Tibial nerve (tissue), 4 donors: ENCODE data around the gene SPTAN1. TPM values are rescaled to one million over a fixed set of nuclear protein-coding genes. Genes with fewer than 3 reads are reported as not detected.
A peak's percentile ranks its signal among the peaks of the same experiment; 100 is the strongest.

Experiments used
- DNase-seq, 2 donors: peaks; one replicate each; pipeline ENCODE4 v3.0.0-alpha.2; 2019; ENCODE audit warnings: low spot score in 2 of 2
- H3K27ac ChIP-seq, 4 donors: fragments of 200-600 bp; sonication (generic) in 3 of 4; one replicate each; pipeline ENCODE4 v1.5.1; 2017 to 2019; ENCODE audit warnings: mild to moderate bottlenecking in 1 of 4
- H3K27me3 ChIP-seq, 2 donors: fragments of 200-600 bp; sonication (generic) in 1 of 2; one replicate each; pipeline versions ENCODE4 v1.5.1 to v1.6.0; 2017 to 2019
- H3K36me3 ChIP-seq, 3 donors: fragments of 200-600 bp; sonication (generic); one replicate each; pipeline ENCODE4 v1.5.1; 2018 to 2019
- H3K4me1 ChIP-seq, 4 donors: fragments of 200-600 bp; sonication (generic) in 3 of 4; one replicate each; pipeline ENCODE4 v1.5.1; 2017 to 2019
- H3K4me3 ChIP-seq, 4 donors: fragments of 200-600 bp; sonication (generic) in 3 of 4; one replicate each; pipeline ENCODE4 v1.5.1; 2017 to 2019; ENCODE audit warnings: mild to moderate bottlenecking in 1 of 4, moderate library complexity in 1 of 4
- H3K9me3 ChIP-seq, 4 donors: fragments of 200-600 bp; sonication (generic) in 3 of 4; one replicate each; pipeline ENCODE4 v1.5.1; 2017 to 2019
- CTCF ChIP-seq, 5 experiments: fragments of 200-600 bp in 3 of 5; fragments of 450-650 bp in 2 of 5; sonication (generic) in 3 of 5; IDR thresholded peaks; one replicate each; pipeline ENCODE4 v1.5.1; 2016 to 2019; ENCODE audit warnings: antibody characterized with exemption in 5 of 5, mild to moderate bottlenecking in 3 of 5, moderate library complexity in 2 of 5
- EP300 ChIP-seq, 2 donors: sonication (generic); formaldehyde crosslinking; IDR thresholded peaks; one replicate each; pipeline ENCODE4 v1.6.1; 2017; ENCODE audit warnings: antibody characterized with exemption in 2 of 2, mild to moderate bottlenecking in 1 of 2
- POLR2A ChIP-seq, 2 donors: fragments of 450-650 bp; IDR thresholded peaks; one replicate each; pipeline ENCODE4 v1.6.1; 2017; ENCODE audit warnings: antibody characterized with exemption in 2 of 2, mild to moderate bottlenecking in 2 of 2, moderate library complexity in 2 of 2
- WGBS, 2 donors: methylation state at CpG; one replicate each; pipeline ENCODE4 v1.1.5; 2018; 5-methylcytosine and 5-hydroxymethylcytosine counted together
- total RNA-seq, 4 donors: library from RNA; depleted of rRNA; stranded (reverse); fragments of >200 nt; gene quantifications; one replicate each; pipeline ENCODE4 v1.1.0, GENCODE V29; 2016

Gene SPTAN1
- total RNA-seq, 4 donors from 2014 or later, result 491 to 540 (median 508) TPM

GRCh38 chr9:128615571-128615970 is 63.2 kb downstream of the SPTAN1 start:
- WGBS, 2 donors, result 86 to 89% methylated on average over 10 to 12 of the region's 12 CpGs
- no peak for DNase-seq
- Histone ChIP-seq H3K4me1 (no peaks in the 10 kb centered on the region), H3K27me3 (no peaks in the 10 kb centered on the region), H3K4me3 (no peak overlapping the region), H3K36me3 (peaks cover 25 to 100% (median 68%) of the 10 kb centered on the region in 3 donors), H3K27ac (no peak overlapping the region), H3K9me3 (no peaks in the 10 kb centered on the region)
- no peak for TF ChIP-seq POLR2A (IDR thresholded peaks at IDR 0.05)
- TF ChIP-seq EP300 (IDR thresholded peaks at IDR 0.05), result no peak
- TF ChIP-seq CTCF (IDR thresholded peaks at IDR 0.05), result no peak

DNA sequence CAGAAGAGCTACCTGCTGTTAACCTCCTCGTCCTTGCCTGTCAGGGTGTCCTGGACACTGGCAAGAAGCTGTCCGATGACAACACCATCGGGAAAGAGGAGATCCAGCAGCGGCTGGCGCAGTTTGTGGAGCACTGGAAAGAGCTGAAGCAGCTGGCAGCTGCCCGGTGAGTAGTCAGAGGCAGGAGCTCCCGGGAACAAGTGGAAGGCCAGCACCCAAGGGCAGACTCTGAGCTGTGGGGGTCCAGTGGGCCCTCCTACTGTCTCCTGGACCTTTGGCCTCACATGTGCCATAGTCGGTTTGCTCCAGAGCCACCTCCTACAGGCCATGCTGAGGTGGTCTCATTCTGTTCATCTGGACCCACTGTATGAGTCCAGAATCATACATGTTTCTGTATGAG is 65.6 kb downstream of the SPTAN1 start:
- Histone ChIP-seq H3K4me1 (no peaks in the 10 kb centered on the region), H3K9me3 (no peaks in the 10 kb centered on the region), H3K27ac (no peak overlapping the region), H3K36me3 (peaks cover 13 to 100% (median 67%) of the 10 kb centered on the region in 3 donors), H3K4me3 (no peak overlapping the region), H3K27me3 (no peaks in the 10 kb centered on the region)
- TF ChIP-seq POLR2A (IDR thresholded peaks at IDR 0.05) (no peak), EP300 (IDR thresholded peaks at IDR 0.05) (no peak), CTCF (IDR thresholded peaks at IDR 0.05) (no peak)
- DNase-seq, result no peak
- WGBS, 2 donors, result 94 to 95% methylated on average over 7 to 8 of the region's 8 CpGs

DNA sequence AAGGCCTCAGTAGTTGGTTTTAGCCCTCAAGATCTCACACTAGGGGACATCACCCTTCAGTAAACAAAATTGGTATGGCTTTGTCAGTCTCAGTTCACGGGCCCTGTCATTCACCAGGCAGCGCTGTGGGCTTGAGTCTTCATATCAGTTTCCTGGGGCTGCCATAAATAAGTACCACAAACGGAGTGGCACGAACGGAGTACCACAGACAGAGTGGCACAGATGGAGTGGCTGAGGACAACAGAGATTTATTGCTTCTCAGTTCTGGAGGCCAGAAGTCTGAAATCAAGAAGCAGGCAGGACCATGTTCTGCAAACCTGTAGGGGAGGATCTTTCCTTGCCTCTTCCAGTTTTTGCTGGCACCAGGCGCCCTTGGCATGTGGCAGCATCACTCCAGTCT is 66.7 kb downstream of the SPTAN1 start:
- no peaks in the 10 kb centered on the region for H3K27me3 ChIP-seq
- peaks cover 11 to 99% (median 56%) of the 10 kb centered on the region in 3 donors for H3K36me3 ChIP-seq
- no peak overlapping the region for H3K27ac ChIP-seq
- no peaks in the 10 kb centered on the region for H3K4me1 ChIP-seq
- DNase-seq, result no peak
- 94 to 95% methylated on average over 6 of the region's 6 CpGs for WGBS, 2 donors
- H3K4me3 ChIP-seq, result no peak overlapping the region
- H3K9me3 ChIP-seq, result no peaks in the 10 kb centered on the region
- no peak for TF ChIP-seq POLR2A (IDR thresholded peaks at IDR 0.05)

GRCh38 chr9:128619779-128620178 is 67.4 kb downstream of the SPTAN1 start:
- no peak for DNase-seq
- no peak overlapping the region for H3K27ac ChIP-seq
- H3K27me3 ChIP-seq, result no peaks in the 10 kb centered on the region
- no peaks in the 10 kb centered on the region for H3K9me3 ChIP-seq
- no peak overlapping the region for H3K4me3 ChIP-seq
- peaks cover 0 to under 1% (median 0%) of the 10 kb centered on the region in 4 donors for H3K4me1 ChIP-seq
- WGBS, 2 donors, result 97% methylated on average over 5 of the region's 5 CpGs
- H3K36me3 ChIP-seq, result peaks cover 5 to 99% (median 61%) of the 10 kb centered on the region in 3 donors
- TF ChIP-seq POLR2A (IDR thresholded peaks at IDR 0.05), result no peak
- TF ChIP-seq EP300 (IDR thresholded peaks at IDR 0.05), result no peak
- no peak for TF ChIP-seq CTCF (IDR thresholded peaks at IDR 0.05)

DNA sequence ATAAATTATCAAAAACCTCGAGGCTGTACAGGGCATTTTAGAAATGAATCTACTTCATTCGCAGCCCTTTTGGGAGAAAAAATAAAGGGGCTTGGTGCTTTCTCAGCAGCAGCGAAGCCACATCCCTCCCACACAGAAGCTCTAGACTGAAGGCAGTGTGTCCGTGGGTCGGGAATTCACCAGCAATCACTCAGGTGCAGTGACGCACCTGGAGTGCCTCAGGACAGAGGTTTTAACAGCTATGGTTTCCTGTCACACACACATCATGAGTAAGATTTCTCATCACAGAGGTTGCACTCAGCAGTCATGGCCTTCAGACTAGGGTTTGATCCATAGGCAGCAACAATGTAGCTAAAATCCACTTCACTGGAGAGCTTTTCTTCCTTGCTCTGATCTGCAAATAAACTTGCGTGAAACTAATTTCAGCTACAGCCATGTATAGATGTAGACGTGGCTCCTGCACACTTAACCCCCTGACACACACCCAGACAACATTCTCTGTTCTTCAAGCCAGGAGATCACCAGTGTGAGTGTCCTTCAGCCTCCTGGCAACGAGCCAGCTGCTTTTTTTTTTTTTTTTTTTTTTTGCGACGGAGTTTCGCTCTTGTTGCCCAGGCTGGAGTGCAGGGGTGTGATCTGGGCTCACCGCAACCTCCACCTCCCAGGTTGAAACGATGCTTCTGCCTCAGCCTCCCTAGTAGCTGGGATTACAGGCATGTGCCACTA is 69.5 kb downstream of the SPTAN1 start:
- no peak for DNase-seq
- peaks cover 0 to 20% (median 0%) of the 10 kb centered on the region in 4 donors for H3K4me1 ChIP-seq
- H3K27me3 ChIP-seq, result no peaks in the 10 kb centered on the region
- H3K36me3 ChIP-seq, result peaks cover 4 to 99% (median 64%) of the 10 kb centered on the region in 3 donors
- no peak overlapping the region for H3K4me3 ChIP-seq
- no peak for TF ChIP-seq POLR2A (IDR thresholded peaks at IDR 0.05)
- 71% methylated on average over 14 of the region's 14 CpGs for WGBS, 2 donors
- H3K27ac ChIP-seq, result no peak overlapping the region
- H3K9me3 ChIP-seq, result no peaks in the 10 kb centered on the region

DNA sequence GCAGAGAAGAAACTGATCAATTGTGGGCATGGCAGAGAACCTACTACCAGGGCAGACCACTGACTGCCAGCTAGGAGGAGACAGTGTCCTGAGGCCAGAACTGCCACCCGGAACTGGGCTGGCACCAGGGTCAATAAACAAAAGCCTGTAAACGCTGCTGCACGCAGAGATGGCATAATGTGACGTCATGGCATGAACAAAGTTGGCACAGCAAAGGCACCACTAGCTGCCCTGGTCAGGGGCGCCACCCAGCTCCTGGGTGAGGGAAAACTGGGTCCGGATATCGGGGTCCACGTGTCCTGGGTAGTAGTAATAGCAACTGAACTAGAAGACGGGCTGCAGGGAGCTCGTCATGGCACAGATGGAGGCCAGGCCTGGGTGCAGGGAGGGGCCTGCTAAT is 72.2 kb downstream of the SPTAN1 start:
- H3K4me3 ChIP-seq, result no peak overlapping the region
- no peak for TF ChIP-seq POLR2A (IDR thresholded peaks at IDR 0.05)
- TF ChIP-seq CTCF (IDR thresholded peaks at IDR 0.05), result no peak
- no peak for TF ChIP-seq EP300 (IDR thresholded peaks at IDR 0.05)
- H3K4me1 ChIP-seq, result peaks cover 0 to 47% (median 3%) of the 10 kb centered on the region in 4 donors
- H3K36me3 ChIP-seq, result peaks cover 6 to 99% (median 58%) of the 10 kb centered on the region in 3 donors
- H3K27me3 ChIP-seq, result no peaks in the 10 kb centered on the region
- H3K27ac ChIP-seq, result peak overlapping the region in 1 of 4 donors; percentile 11
- WGBS, 2 donors, result 87 to 88% methylated on average over 10 of the region's 10 CpGs
- DNase-seq, result no peak
- no peaks in the 10 kb centered on the region for H3K9me3 ChIP-seq
